ENCODE results near the gene SH3PXD2B.
A peak's percentile ranks its signal among the peaks of the same experiment; 100 is the strongest.

GRCh38 chr5:172283862-172284610 is 170.3 kb downstream of the SH3PXD2B start:
- TF ChIP-seq POLR2AphosphoS5 (IDR thresholded peaks at IDR 0.05; ENCODE audit: low read depth, low read length): no peak
- TF ChIP-seq REST (IDR thresholded peaks at IDR 0.05; ENCODE audit: insufficient read depth in 1 of 2, low read depth in 2 of 2, low read length in 2 of 2): no peak
- TF ChIP-seq TAF1 (IDR thresholded peaks at IDR 0.05; ENCODE audit: borderline replicate concordance, insufficient read depth, low read length): peak; percentile 34; the same call in 1 of the 2 replicates
- TF ChIP-seq SIN3A (IDR thresholded peaks at IDR 0.05; ENCODE audit: borderline replicate concordance, insufficient read depth, low read length): no peak

Data from PFSK-1 (cell line).